HEK293 (cell line): Measurements from ENCODE around the gene PINLYP.
A peak's percentile ranks its signal among the peaks of the same experiment; 100 is the strongest.

Experiments
- KLF17 ChIP-seq: fragments of 450-650 bp; formaldehyde crosslinking; IDR thresholded peaks from 2 replicates; pipeline ENCODE4 v1.5.1; 2016; ENCODE audit warnings: missing biosample characterization, missing genetic modification characterization
- PRDM1 ChIP-seq: fragments of 450-650 bp; formaldehyde crosslinking; IDR thresholded peaks from 2 replicates; pipeline ENCODE4; 2016; ENCODE audit warnings: missing biosample characterization, missing genetic modification characterization
- YY1 ChIP-seq: fragments of 450-650 bp; formaldehyde crosslinking; IDR thresholded peaks from 2 replicates; pipeline ENCODE4 v1.5.1; 2018; ENCODE audit warnings: missing biosample characterization, missing genetic modification characterization
- ZBTB20 ChIP-seq: fragments of 450-650 bp; formaldehyde crosslinking; IDR thresholded peaks from 2 replicates; pipeline ENCODE4 v1.5.1; 2016; ENCODE audit warnings: missing biosample characterization, missing genetic modification characterization
- ZFHX2 ChIP-seq: fragments of 450-650 bp; formaldehyde crosslinking; conservative IDR thresholded peaks from 2 replicates; pipeline ENCODE4 v1.5.1; 2016; ENCODE audit warnings: missing biosample characterization, missing genetic modification characterization
- ZFP69B ChIP-seq: fragments of 450-650 bp; formaldehyde crosslinking; IDR thresholded peaks from 2 replicates; pipeline ENCODE4 v1.5.1; 2016; ENCODE audit warnings: missing biosample characterization, missing genetic modification characterization
- ZNF10 ChIP-seq: fragments of 450-650 bp; formaldehyde crosslinking; IDR thresholded peaks from 2 replicates; pipeline ENCODE4 v1.5.1; 2017; ENCODE audit warnings: missing biosample characterization, missing genetic modification characterization
- ZNF23 ChIP-seq: fragments of 450-650 bp; formaldehyde crosslinking; IDR thresholded peaks from 2 replicates; pipeline ENCODE4 v1.5.1; 2016; ENCODE audit warnings: missing biosample characterization, missing genetic modification characterization, borderline replicate concordance
- ZNF274 ChIP-seq, 2 experiments: fragments of 200-500 bp in 1 of 2; fragments of 450-650 bp in 1 of 2; sonication (Bioruptor generic) in 1 of 2; formaldehyde crosslinking in 1 of 2; IDR thresholded peaks; 2 replicates each; pipeline versions ENCODE4 v1.5.1 to v1.6.1; 2014 to 2016; ENCODE audit warnings: borderline replicate concordance in 1 of 2, inconsistent platforms in 1 of 2, low read length in 1 of 2, missing biosample characterization in 1 of 2, missing genetic modification characterization in 1 of 2
- ZNF354C ChIP-seq: fragments of 450-650 bp; formaldehyde crosslinking; IDR thresholded peaks from 2 replicates; pipeline ENCODE4 v1.5.1; 2016; ENCODE audit warnings: missing biosample characterization, missing genetic modification characterization, low read depth, borderline replicate concordance
- ZNF366 ChIP-seq: fragments of 450-650 bp; formaldehyde crosslinking; conservative IDR thresholded peaks from 2 replicates; pipeline ENCODE4 v1.5.1; 2016; ENCODE audit warnings: missing biosample characterization, missing genetic modification characterization
- ZNF48 ChIP-seq: fragments of 450-650 bp; formaldehyde crosslinking; IDR thresholded peaks from 2 replicates; pipeline ENCODE4 v1.5.1; 2016; ENCODE audit warnings: missing biosample characterization, missing genetic modification characterization
- ZNF513 ChIP-seq: fragments of 450-650 bp; IDR thresholded peaks from 2 replicates; pipeline ENCODE4 v1.5.1; 2018; ENCODE audit warnings: missing biosample characterization, missing genetic modification characterization
- ZNF548 ChIP-seq: fragments of 450-650 bp; formaldehyde crosslinking; IDR thresholded peaks from 2 replicates; pipeline ENCODE4 v1.5.1; 2016; ENCODE audit warnings: missing biosample characterization, missing genetic modification characterization
- ZNF600 ChIP-seq: fragments of 450-650 bp; formaldehyde crosslinking; IDR thresholded peaks from 2 replicates; pipeline ENCODE4 v1.5.1; 2016; ENCODE audit warnings: missing biosample characterization, missing genetic modification characterization
- ZNF654 ChIP-seq: fragments of 450-650 bp; formaldehyde crosslinking; IDR thresholded peaks from 2 replicates; pipeline ENCODE4 v1.5.1; 2016; ENCODE audit warnings: low read depth, missing biosample characterization, missing genetic modification characterization
- ZNF658 ChIP-seq: fragments of 450-650 bp; formaldehyde crosslinking; IDR thresholded peaks from 2 replicates; pipeline ENCODE4; 2016; ENCODE audit warnings: missing biosample characterization, missing genetic modification characterization
- ZNF776 ChIP-seq: fragments of 450-650 bp; formaldehyde crosslinking; IDR thresholded peaks from 2 replicates; pipeline ENCODE4 v1.5.0; 2017; ENCODE audit warnings: missing biosample characterization, missing genetic modification characterization, borderline replicate concordance
- TF ChIP-seq, protein P1 (sequence below): fragments of 450-650 bp; formaldehyde crosslinking; IDR thresholded peaks from 2 replicates; pipeline ENCODE4 v1.5.1; 2016; ENCODE audit warnings: missing biosample characterization, missing genetic modification characterization
- TF ChIP-seq, protein P2 (sequence below): fragments of 450-650 bp; formaldehyde crosslinking; IDR thresholded peaks from 2 replicates; pipeline ENCODE4 v1.5.1; 2016; ENCODE audit warnings: missing biosample characterization, missing genetic modification characterization
- TF ChIP-seq, protein P3 (sequence below): fragments of 450-650 bp; IDR thresholded peaks from 2 replicates; pipeline ENCODE4 v1.5.1; 2018; ENCODE audit warnings: missing biosample characterization, mild to moderate bottlenecking, missing genetic modification characterization
- TF ChIP-seq, protein P4 (sequence below): IDR thresholded peaks from 2 replicates; pipeline ENCODE4 v1.6.1; 2011; ENCODE audit warnings: mild to moderate bottlenecking, low read depth, low read length, borderline replicate concordance
- TF ChIP-seq, protein P5 (sequence below): fragments of 450-650 bp; formaldehyde crosslinking; IDR thresholded peaks from 2 replicates; pipeline ENCODE4 v1.5.1; 2016; ENCODE audit warnings: missing biosample characterization, missing genetic modification characterization
- TF ChIP-seq, protein P6 (sequence below): fragments of 450-650 bp; formaldehyde crosslinking; conservative IDR thresholded peaks from 2 replicates; pipeline ENCODE4 v1.5.1; 2016; ENCODE audit warnings: low read depth, missing biosample characterization, missing genetic modification characterization

The PINLYP gene

DNA sequence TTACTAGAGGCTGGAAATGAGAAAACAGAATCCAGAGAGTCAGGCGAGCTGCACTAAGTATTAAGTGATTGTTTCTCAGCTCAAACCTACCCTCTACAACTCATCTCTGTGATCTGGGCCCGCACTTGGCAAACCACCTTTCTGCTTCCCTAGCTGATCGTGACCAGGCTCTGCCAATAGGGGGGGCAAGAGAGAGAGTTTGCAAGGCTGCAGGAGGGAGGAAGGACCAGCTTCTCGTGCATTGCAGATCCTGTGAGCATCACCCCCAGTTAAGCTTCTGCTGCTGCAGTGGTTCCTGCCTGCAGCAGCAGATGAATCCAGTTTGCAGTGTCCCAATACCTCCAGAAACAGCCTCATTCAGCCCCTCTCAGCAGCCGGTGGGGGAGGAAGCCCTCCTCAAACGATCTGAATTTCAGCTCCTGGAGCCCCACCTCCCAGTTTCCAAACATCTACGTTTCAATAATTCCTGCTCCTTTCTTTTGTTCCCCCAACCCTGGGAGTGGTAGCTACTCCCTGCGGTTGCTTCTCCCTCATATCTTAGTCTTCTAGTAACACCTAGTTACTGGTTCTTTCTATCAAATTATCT lies 20.3 kb upstream of the PINLYP start (continued):
- TF ChIP-seq ZNF600 (tag by site-specific recombination) (peak; percentile 12; the same call in 1 of the 2 replicates), ZNF513 (tag by site-specific recombination) (no peak), ZNF366 (0 out of 2 replicates have a peak, but pooled peaks have one; percentile 36), ZFHX2 (tag by site-specific recombination) (no peak), PRDM1 (tag by site-specific recombination) (no peak), ZBTB20 (tag by site-specific recombination) (no peak), ZNF23 (tag by site-specific recombination) (no peak), ZNF48 (no peak), ZNF776 (tag by site-specific recombination) (no peak), ZNF354C (tag by site-specific recombination) (no peak), ZFP69B (tag by site-specific recombination) (peak; percentile 55; the same call in 1 of the 2 replicates), KLF17 (tag by site-specific recombination) (0 out of 2 replicates have a peak, but pooled peaks have one; percentile 20), ZNF548 (tag by site-specific recombination) (no peak), YY1 (tag by site-specific recombination) (no peak), ZNF274 (IDR thresholded peaks at IDR 0.05; ENCODE audit: low read length) (no peak), ZNF274 (tag by site-specific recombination; IDR thresholded peaks at IDR 0.05; ENCODE audit: borderline replicate concordance) (no peak), ZNF654 (tag by site-specific recombination) (peak; percentile 53), ZNF658 (tag by site-specific recombination) (no peak), ZNF10 (tag by site-specific recombination) (no peak)
- TF ChIP-seq, protein P1, sequence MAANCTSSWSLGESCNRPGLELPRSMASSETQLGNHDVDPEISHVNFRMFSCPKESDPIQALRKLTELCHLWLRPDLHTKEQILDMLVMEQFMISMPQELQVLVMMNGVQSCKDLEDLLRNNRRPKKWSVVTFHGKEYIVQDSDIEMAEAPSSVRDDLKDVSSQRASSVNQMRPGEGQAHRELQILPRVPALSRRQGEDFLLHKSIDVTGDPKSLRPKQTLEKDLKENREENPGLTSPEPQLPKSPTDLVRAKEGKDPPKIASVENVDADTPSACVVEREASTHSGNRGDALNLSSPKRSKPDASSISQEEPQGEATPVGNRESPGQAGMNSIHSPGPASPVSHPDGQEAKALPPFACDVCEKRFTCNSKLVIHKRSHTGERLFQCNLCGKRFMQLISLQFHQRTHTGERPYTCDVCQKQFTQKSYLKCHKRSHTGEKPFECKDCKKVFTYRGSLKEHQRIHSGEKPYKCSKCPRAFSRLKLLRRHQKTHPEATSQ (tag by site-specific recombination): no peak
- TF ChIP-seq, protein P2, sequence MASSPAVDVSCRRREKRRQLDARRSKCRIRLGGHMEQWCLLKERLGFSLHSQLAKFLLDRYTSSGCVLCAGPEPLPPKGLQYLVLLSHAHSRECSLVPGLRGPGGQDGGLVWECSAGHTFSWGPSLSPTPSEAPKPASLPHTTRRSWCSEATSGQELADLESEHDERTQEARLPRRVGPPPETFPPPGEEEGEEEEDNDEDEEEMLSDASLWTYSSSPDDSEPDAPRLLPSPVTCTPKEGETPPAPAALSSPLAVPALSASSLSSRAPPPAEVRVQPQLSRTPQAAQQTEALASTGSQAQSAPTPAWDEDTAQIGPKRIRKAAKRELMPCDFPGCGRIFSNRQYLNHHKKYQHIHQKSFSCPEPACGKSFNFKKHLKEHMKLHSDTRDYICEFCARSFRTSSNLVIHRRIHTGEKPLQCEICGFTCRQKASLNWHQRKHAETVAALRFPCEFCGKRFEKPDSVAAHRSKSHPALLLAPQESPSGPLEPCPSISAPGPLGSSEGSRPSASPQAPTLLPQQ (tag by site-specific recombination): peak; percentile 33; the same call in 1 of the 2 replicates
- TF ChIP-seq, protein P3, sequence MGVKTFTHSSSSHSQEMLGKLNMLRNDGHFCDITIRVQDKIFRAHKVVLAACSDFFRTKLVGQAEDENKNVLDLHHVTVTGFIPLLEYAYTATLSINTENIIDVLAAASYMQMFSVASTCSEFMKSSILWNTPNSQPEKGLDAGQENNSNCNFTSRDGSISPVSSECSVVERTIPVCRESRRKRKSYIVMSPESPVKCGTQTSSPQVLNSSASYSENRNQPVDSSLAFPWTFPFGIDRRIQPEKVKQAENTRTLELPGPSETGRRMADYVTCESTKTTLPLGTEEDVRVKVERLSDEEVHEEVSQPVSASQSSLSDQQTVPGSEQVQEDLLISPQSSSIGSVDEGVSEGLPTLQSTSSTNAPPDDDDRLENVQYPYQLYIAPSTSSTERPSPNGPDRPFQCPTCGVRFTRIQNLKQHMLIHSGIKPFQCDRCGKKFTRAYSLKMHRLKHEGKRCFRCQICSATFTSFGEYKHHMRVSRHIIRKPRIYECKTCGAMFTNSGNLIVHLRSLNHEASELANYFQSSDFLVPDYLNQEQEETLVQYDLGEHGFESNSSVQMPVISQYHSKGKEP: peak; percentile 92
- TF ChIP-seq, protein P4, sequence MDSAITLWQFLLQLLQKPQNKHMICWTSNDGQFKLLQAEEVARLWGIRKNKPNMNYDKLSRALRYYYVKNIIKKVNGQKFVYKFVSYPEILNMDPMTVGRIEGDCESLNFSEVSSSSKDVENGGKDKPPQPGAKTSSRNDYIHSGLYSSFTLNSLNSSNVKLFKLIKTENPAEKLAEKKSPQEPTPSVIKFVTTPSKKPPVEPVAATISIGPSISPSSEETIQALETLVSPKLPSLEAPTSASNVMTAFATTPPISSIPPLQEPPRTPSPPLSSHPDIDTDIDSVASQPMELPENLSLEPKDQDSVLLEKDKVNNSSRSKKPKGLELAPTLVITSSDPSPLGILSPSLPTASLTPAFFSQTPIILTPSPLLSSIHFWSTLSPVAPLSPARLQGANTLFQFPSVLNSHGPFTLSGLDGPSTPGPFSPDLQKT: no peak
- TF ChIP-seq, protein P5, sequence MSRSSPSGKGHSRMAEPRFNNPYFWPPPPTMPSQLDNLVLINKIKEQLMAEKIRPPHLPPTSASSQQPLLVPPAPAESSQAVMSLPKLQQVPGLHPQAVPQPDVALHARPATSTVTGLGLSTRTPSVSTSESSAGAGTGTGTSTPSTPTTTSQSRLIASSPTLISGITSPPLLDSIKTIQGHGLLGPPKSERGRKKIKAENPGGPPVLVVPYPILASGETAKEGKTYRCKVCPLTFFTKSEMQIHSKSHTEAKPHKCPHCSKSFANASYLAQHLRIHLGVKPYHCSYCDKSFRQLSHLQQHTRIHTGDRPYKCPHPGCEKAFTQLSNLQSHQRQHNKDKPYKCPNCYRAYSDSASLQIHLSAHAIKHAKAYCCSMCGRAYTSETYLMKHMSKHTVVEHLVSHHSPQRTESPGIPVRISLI (tag by site-specific recombination): no peak
- TF ChIP-seq, protein P6, sequence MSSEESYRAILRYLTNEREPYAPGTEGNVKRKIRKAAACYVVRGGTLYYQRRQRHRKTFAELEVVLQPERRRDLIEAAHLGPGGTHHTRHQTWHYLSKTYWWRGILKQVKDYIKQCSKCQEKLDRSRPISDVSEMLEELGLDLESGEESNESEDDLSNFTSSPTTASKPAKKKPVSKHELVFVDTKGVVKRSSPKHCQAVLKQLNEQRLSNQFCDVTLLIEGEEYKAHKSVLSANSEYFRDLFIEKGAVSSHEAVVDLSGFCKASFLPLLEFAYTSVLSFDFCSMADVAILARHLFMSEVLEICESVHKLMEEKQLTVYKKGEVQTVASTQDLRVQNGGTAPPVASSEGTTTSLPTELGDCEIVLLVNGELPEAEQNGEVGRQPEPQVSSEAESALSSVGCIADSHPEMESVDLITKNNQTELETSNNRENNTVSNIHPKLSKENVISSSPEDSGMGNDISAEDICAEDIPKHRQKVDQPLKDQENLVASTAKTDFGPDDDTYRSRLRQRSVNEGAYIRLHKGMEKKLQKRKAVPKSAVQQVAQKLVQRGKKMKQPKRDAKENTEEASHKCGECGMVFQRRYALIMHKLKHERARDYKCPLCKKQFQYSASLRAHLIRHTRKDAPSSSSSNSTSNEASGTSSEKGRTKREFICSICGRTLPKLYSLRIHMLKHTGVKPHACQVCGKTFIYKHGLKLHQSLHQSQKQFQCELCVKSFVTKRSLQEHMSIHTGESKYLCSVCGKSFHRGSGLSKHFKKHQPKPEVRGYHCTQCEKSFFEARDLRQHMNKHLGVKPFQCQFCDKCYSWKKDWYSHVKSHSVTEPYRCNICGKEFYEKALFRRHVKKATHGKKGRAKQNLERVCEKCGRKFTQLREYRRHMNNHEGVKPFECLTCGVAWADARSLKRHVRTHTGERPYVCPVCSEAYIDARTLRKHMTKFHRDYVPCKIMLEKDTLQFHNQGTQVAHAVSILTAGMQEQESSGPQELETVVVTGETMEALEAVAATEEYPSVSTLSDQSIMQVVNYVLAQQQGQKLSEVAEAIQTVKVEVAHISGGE (tag by site-specific recombination): no peak
